CD4-positive, alpha-beta memory T cell (primary cell): Measurements from ENCODE around the gene SYNGR1. TPM values are rescaled to one million over a fixed set of nuclear protein-coding genes. Genes with fewer than 3 reads are reported as not detected.
"Not testable (repeated sequence)": the region's sequence is repeated elsewhere in the genome, so short reads cannot be mapped to it uniquely, and the experiment has no call there.

Experiments used
- CTCF ChIA-PET: fragments of 350-600 bp; sonication (Branson Sonifier 250); formaldehyde crosslinking; loops from one replicate; lab custom pipeline; 2021; ENCODE audit warnings: inconsistent platforms; ENCODE audit not compliant: partially characterized antibody; lab: Charles Lee
- POLR2A ChIA-PET: fragments of 350-600 bp; sonication (Branson Sonifier 250); formaldehyde crosslinking; loops from one replicate; lab custom pipeline; 2021; ENCODE audit not compliant: partially characterized antibody; lab: Charles Lee
- DNase-seq, 5 donors: peaks; one replicate each; pipeline versions ENCODE4 v3.0.0 to v3.0.0-alpha.2; 2020 to 2022; ENCODE audit warnings: mixed read lengths in 1 of 5
- H3K27ac ChIP-seq: one replicate; pipeline ENCODE4 v1.7.0; 2013; ENCODE audit warnings: low read depth, low read length
- H3K27me3 ChIP-seq: 2 replicates; pipeline ENCODE4 v1.7.0; 2013; ENCODE audit warnings: mild to moderate bottlenecking, low read length, moderate library complexity; ENCODE audit not compliant: insufficient read depth
- H3K36me3 ChIP-seq: 2 replicates; pipeline ENCODE4 v1.7.0; 2013; ENCODE audit warnings: mild to moderate bottlenecking, low read length, moderate library complexity; ENCODE audit not compliant: insufficient read depth
- H3K4me1 ChIP-seq: 2 replicates; pipeline ENCODE4 v1.7.0; 2013; ENCODE audit warnings: mild to moderate bottlenecking, low read length, moderate library complexity; ENCODE audit not compliant: insufficient read depth
- H3K4me3 ChIP-seq, 2 donors: one replicate each; pipeline ENCODE4 v1.7.0; 2013; ENCODE audit warnings: low read length in 2 of 2, mild to moderate bottlenecking in 1 of 2
- H3K9me3 ChIP-seq, 2 donors: one replicate each; pipeline ENCODE4 v1.7.0; 2013; ENCODE audit warnings: low read length in 2 of 2, control low read depth in 1 of 2; ENCODE audit not compliant: control insufficient read depth in 1 of 2
- H3K27ac Mint-ChIP-seq, 7 donors: one replicate each; pipeline ENCODE4 v1.8.0; 2020 to 2021; ENCODE audit warnings: mixed read lengths in 7 of 7, mild to moderate bottlenecking in 6 of 7, inconsistent platforms in 3 of 7, moderate library complexity in 3 of 7
- H3K27me3 Mint-ChIP-seq, 2 donors: one replicate each; pipeline ENCODE4 v1.8.0; 2020 to 2021; ENCODE audit warnings: mixed read lengths in 2 of 2
- H3K36me3 Mint-ChIP-seq, 2 donors: one replicate each; pipeline ENCODE4 v1.8.0; 2020 to 2021; ENCODE audit warnings: mixed read lengths in 2 of 2, inconsistent platforms in 1 of 2, mild to moderate bottlenecking in 1 of 2
- H3K4me1 Mint-ChIP-seq, 4 donors: one replicate each; pipeline ENCODE4 v1.8.0; 2020 to 2021; ENCODE audit warnings: mixed read lengths in 4 of 4, mild to moderate bottlenecking in 1 of 4
- H3K4me3 Mint-ChIP-seq, 8 donors: one replicate each; pipeline ENCODE4 v1.8.0; 2020 to 2021; ENCODE audit warnings: mixed read lengths in 8 of 8, mild to moderate bottlenecking in 7 of 8, moderate library complexity in 6 of 8, inconsistent platforms in 3 of 8
- H3K9me3 Mint-ChIP-seq, 8 donors: one replicate each; pipeline ENCODE4 v1.8.0; 2020 to 2021; ENCODE audit warnings: mixed read lengths in 8 of 8, mild to moderate bottlenecking in 5 of 8, inconsistent platforms in 3 of 8, moderate library complexity in 1 of 8
- intact Hi-C: fragments of 100-400 bp; cut with micrococcal nuclease; formaldehyde crosslinking; loops from one replicate; pipeline ENCODE4 v1.15.1; 2023
- polyA plus RNA-seq, 2 donors: library from polyadenylated mRNA; unstranded; fragments of 300-500 nt; fragmentation: Illumina TruSeq; gene quantifications; one replicate each; pipeline ENCODE4 v1.2.3, GENCODE V29; 2021
- total RNA-seq, 2 experiments: library from RNA; stranded (reverse); gene quantifications; one replicate each; pipeline ENCODE4 v1.2.3, GENCODE V29; 2021

SYNGR1 gene
- total and polyA plus RNA-seq, 4 experiments from 2014 or later, result 0.30 to 0.62 TPM; not detected in 2

GRCh38 chr22:39339775-39340174 lies 10.0 kb upstream of the SYNGR1 start:
- H3K4me1 ChIP-seq, H3K36me3 ChIP-seq, H3K27me3 ChIP-seq, H3K4me1 Mint-ChIP-seq, H3K36me3 Mint-ChIP-seq, H3K4me3 ChIP-seq, H3K27ac ChIP-seq, intact Hi-C loops, H3K4me3 Mint-ChIP-seq, H3K9me3 ChIP-seq, H3K27ac Mint-ChIP-seq, DNase-seq, POLR2A ChIA-PET, H3K27me3 Mint-ChIP-seq, H3K9me3 Mint-ChIP-seq: not testable (repeated sequence)
- CTCF ChIA-PET, result interaction anchor here (0.6 to 1.4 kb wide), 3 partner anchors 8 to 999 kb away, joined by 3 to 5 read pairs (median 3); no protein-coding TSS in a partner anchor

GRCh38 chr22:39341179-39341578 lies 8.6 kb upstream of the SYNGR1 start:
- ChIA-PET CTCF (interaction anchor here (1.1 to 3.4 kb wide), 2 partner anchors 9 to 170 kb away, joined by 3 to 19 read pairs; no protein-coding TSS in a partner anchor), POLR2A (interaction anchor here (1.3 kb wide), 1 partner anchor 9 kb away, joined by 4 read pairs; no protein-coding TSS in a partner anchor)
- Histone ChIP-seq H3K9me3 (no peaks in the 10 kb centered on the region), H3K27me3 (no peaks in the 10 kb centered on the region), H3K36me3 (no peaks in the 10 kb centered on the region), H3K4me1 (peaks cover 5% of the 10 kb centered on the region), H3K4me3 (no peak overlapping the region), H3K27ac (no peak overlapping the region)
- Mint-ChIP-seq H3K4me1 (peaks cover 4 to 5% (median 4%) of the 10 kb centered on the region in 4 donors), H3K27me3 (peaks cover 3 to 7% of the 10 kb centered on the region in 2 donors), H3K9me3 (peaks cover 0 to 2% (median 0%) of the 10 kb centered on the region in 8 donors), H3K27ac (no peak overlapping the region), H3K36me3 (no peaks in the 10 kb centered on the region), H3K4me3 (no peak overlapping the region)
- intact Hi-C loops, result no loop called here
- no peak for DNase-seq

GRCh38 chr22:39343259-39344045 lies 6.3 kb upstream of the SYNGR1 start:
- H3K27me3 Mint-ChIP-seq, result peaks cover 5 to 7% of the 10 kb centered on the region in 2 donors
- no peaks in the 10 kb centered on the region for H3K27me3 ChIP-seq
- DNase-seq, result peak; percentile 40 to 56 (median 46)
- no peaks in the 10 kb centered on the region for H3K9me3 ChIP-seq
- H3K27ac Mint-ChIP-seq, result no peak overlapping the region
- no peaks in the 10 kb centered on the region for H3K36me3 ChIP-seq
- no peak overlapping the region for H3K27ac ChIP-seq
- peaks cover 5% of the 10 kb centered on the region for H3K4me1 ChIP-seq
- no peak overlapping the region for H3K4me3 Mint-ChIP-seq
- intact Hi-C loops, result loop anchor here (1.0 kb wide), 2 partner anchors 45 to 186 kb away; no protein-coding TSS in a partner anchor
- peaks cover 0 to 2% (median 0%) of the 10 kb centered on the region in 8 donors for H3K9me3 Mint-ChIP-seq
- ChIA-PET CTCF (interaction anchor here (0.7 to 3.4 kb wide), 13 partner anchors 10 to 574 kb away, joined by 3 to 21 read pairs (median 3); partner anchors contain the start of gene ATF4), POLR2A (interaction anchor here (0.6 to 2.6 kb wide), 4 partner anchors 24 to 185 kb away, joined by 3 to 16 read pairs (median 6); partner anchors contain the start of genes ATF4 and RPL3)
- no peak overlapping the region for H3K4me3 ChIP-seq
- peaks cover 4 to 5% (median 4%) of the 10 kb centered on the region in 4 donors for H3K4me1 Mint-ChIP-seq
- no peaks in the 10 kb centered on the region for H3K36me3 Mint-ChIP-seq

- Histone ChIP-seq H3K9me3 (no peaks in the 10 kb centered on the region), H3K36me3 (no peaks in the 10 kb centered on the region), H3K27ac (no peak overlapping the region), H3K4me1 (peaks cover 5% of the 10 kb centered on the region), H3K4me3 (no peak overlapping the region), H3K27me3 (peaks cover 5% of the 10 kb centered on the region)
- CTCF ChIA-PET, result interaction anchor here (0.8 to 3.4 kb wide), 11 partner anchors 10 to 575 kb away, joined by 3 to 21 read pairs (median 5); partner anchors contain the start of gene ATF4
- H3K9me3 Mint-ChIP-seq, result peaks cover 0 to 2% (median 0%) of the 10 kb centered on the region in 8 donors
- intact Hi-C loops, result no loop called here
- H3K4me1 Mint-ChIP-seq, result peaks cover 4 to 8% (median 4%) of the 10 kb centered on the region in 4 donors
- POLR2A ChIA-PET, result interaction anchor here (0.6 to 2.6 kb wide), 4 partner anchors 24 to 185 kb away, joined by 3 to 16 read pairs (median 6); partner anchors contain the start of genes ATF4 and RPL3
- H3K36me3 Mint-ChIP-seq, result no peaks in the 10 kb centered on the region
- no peak for DNase-seq
- no peak overlapping the region for H3K4me3 Mint-ChIP-seq
- H3K27ac Mint-ChIP-seq, result no peak overlapping the region
- H3K27me3 Mint-ChIP-seq, result peaks cover 6 to 9% of the 10 kb centered on the region in 2 donors
These were observed 5.8 kb upstream of the SYNGR1 start for GRCh38 chr22:39344046-39344390.

GRCh38 chr22:39345231-39345630 lies 4.6 kb upstream of the SYNGR1 start:
- Histone ChIP-seq H3K4me1 (peaks cover 5% of the 10 kb centered on the region), H3K36me3 (no peaks in the 10 kb centered on the region), H3K27ac (no peak overlapping the region), H3K27me3 (peaks cover 9% of the 10 kb centered on the region), H3K9me3 (no peaks in the 10 kb centered on the region), H3K4me3 (no peak overlapping the region)
- peaks cover 0 to 2% (median 0%) of the 10 kb centered on the region in 8 donors for H3K9me3 Mint-ChIP-seq
- H3K4me3 Mint-ChIP-seq, result no peak overlapping the region
- ChIA-PET POLR2A (interaction anchor here (0.6 kb wide), 1 partner anchor 88 kb away, joined by 3 read pairs; no protein-coding TSS in a partner anchor), CTCF (interaction anchor here (0.8 to 1.3 kb wide), 4 partner anchors 14 to 184 kb away, joined by 3 read pairs; partner anchors contain the start of gene TAB1)
- H3K36me3 Mint-ChIP-seq, result no peaks in the 10 kb centered on the region
- no peak overlapping the region for H3K27ac Mint-ChIP-seq
- peaks cover 11 to 12% of the 10 kb centered on the region in 2 donors for H3K27me3 Mint-ChIP-seq
- H3K4me1 Mint-ChIP-seq, result peaks cover 4 to 13% (median 7%) of the 10 kb centered on the region in 4 donors
- DNase-seq, result no peak
- intact Hi-C loops, result no loop called here

- ChIA-PET CTCF (no interaction called here), POLR2A (interaction anchor here (1.3 to 1.7 kb wide), 2 partner anchors 29 to 50 kb away, joined by 3 to 6 read pairs; partner anchors contain the start of gene RPL3)
- Histone ChIP-seq H3K27ac (no peak overlapping the region), H3K4me1 (peaks cover 4% of the 10 kb centered on the region), H3K27me3 (peaks cover 9% of the 10 kb centered on the region), H3K36me3 (no peaks in the 10 kb centered on the region), H3K9me3 (no peaks in the 10 kb centered on the region), H3K4me3 (no peak overlapping the region)
- DNase-seq, result no peak
- peak overlapping the region in 1 of 7 donors; percentile 70 for H3K27ac Mint-ChIP-seq
- intact Hi-C loops, result no loop called here
- H3K4me1 Mint-ChIP-seq, result peaks cover 3 to 17% (median 6%) of the 10 kb centered on the region in 4 donors
- peak overlapping the region; percentile 60 to 88 (median 82) for H3K4me3 Mint-ChIP-seq
- no peaks in the 10 kb centered on the region for H3K9me3 Mint-ChIP-seq
- peaks cover 18 to 21% of the 10 kb centered on the region in 2 donors for H3K27me3 Mint-ChIP-seq
- H3K36me3 Mint-ChIP-seq, result no peaks in the 10 kb centered on the region
These were observed 784 bp upstream of the SYNGR1 start for GRCh38 chr22:39348909-39349505.
